ENCODE measurements around the gene PSMA5. TPM values are rescaled to one million over a fixed set of nuclear protein-coding genes. Genes with fewer than 3 reads are reported as not detected.
A peak's percentile ranks its signal among the peaks of the same experiment; 100 is the strongest.

The PSMA5 gene
- total RNA-seq, 1 experiment from 2014 or later: 133 TPM

DNA sequence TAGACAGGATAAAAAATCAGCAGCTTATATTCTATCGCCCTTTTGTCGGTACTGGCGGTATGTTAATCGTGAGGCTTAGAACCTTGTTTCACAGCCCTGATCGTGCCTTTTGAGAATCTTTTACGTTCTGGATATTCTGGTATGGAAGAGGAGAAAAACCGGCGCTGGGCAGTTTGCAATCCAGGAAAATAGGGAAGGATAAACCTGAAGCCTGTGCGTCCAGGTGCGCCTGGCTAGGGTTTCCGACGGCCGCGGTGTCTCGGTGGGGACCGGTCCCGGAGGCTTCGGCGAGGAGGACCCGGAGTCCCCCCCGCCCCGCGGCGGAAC, 39.8 kb upstream of the PSMA5 start:
- H3K9ac ChIP-seq (ENCODE audit: extremely low read depth, insufficient read length, low read length): peak overlapping the region; percentile 39
- H3K18ac ChIP-seq (ENCODE audit: insufficient read length, low read depth, low read length): no peak overlapping the region
- H3K79me2 ChIP-seq (ENCODE audit: insufficient read depth, low read length): no peaks in the 10 kb centered on the region
- no peaks in the 10 kb centered on the region for H3K79me1 ChIP-seq (ENCODE audit: insufficient read depth, low read depth, low read length, poor library complexity, severe bottlenecking)
- H2AFZ ChIP-seq (ENCODE audit: low read length): peak overlapping the region; percentile 75
- H3K23me2 ChIP-seq (ENCODE audit: insufficient read length, low read depth, low read length, poor library complexity, severe bottlenecking): peaks cover 15% of the 10 kb centered on the region
- peak overlapping the region; percentile 67 for H3K4me2 ChIP-seq (ENCODE audit: insufficient read depth, insufficient read length, low read length)
- no peak overlapping the region for H2BK12ac ChIP-seq (ENCODE audit: insufficient read length, low read depth, low read length)
- no peak overlapping the region for H3K23ac ChIP-seq (ENCODE audit: insufficient read length, low read depth, low read length)
- WGBS (ENCODE audit: extremely low coverage, insufficient read length, low lambda C conversion rate): no CpG with 5 or more reads among the region's 24 CpGs
- Mint-ChIP-seq H3K36me3 (ENCODE audit: insufficient read depth in 1 of 3, low read depth in 3 of 3) (no peaks in the 10 kb centered on the region), H3K4me3 (peak overlapping the region; percentile 66 to 82), H3K27me3 (ENCODE audit: low read depth) (peaks cover 88% of the 10 kb centered on the region), H3K4me1 (peaks cover 21 to 22% of the 10 kb centered on the region in 2 experiments), H3K27ac (no peak overlapping the region), H3K9me3 (peaks cover 0 to 3% of the 10 kb centered on the region in 2 experiments; a peak in 2 of 5 replicates)
- H4K91ac ChIP-seq (ENCODE audit: insufficient read length, low read depth, low read length): no peak overlapping the region
- no peak overlapping the region for H3K27ac ChIP-seq (ENCODE audit: insufficient read length, low read depth, low read length)
- no peaks in the 10 kb centered on the region; the same call in 1 of the 2 replicates for H3K4me1 ChIP-seq (ENCODE audit: insufficient read depth, low read length)
- no peak overlapping the region for H4K5ac ChIP-seq (ENCODE audit: insufficient read length, low read depth, low read length)
- peaks cover 14% of the 10 kb centered on the region; the same call in 1 of the 2 replicates for H3K27me3 ChIP-seq (ENCODE audit: insufficient read depth, low read length)
- H2BK120ac ChIP-seq (ENCODE audit: low read depth, low read length, poor library complexity, severe bottlenecking): no peak overlapping the region
- no peak overlapping the region for H4K8ac ChIP-seq (replicated peaks; ENCODE audit: insufficient read length, low read depth, low read length)
- TF ChIP-seq, protein P1, sequence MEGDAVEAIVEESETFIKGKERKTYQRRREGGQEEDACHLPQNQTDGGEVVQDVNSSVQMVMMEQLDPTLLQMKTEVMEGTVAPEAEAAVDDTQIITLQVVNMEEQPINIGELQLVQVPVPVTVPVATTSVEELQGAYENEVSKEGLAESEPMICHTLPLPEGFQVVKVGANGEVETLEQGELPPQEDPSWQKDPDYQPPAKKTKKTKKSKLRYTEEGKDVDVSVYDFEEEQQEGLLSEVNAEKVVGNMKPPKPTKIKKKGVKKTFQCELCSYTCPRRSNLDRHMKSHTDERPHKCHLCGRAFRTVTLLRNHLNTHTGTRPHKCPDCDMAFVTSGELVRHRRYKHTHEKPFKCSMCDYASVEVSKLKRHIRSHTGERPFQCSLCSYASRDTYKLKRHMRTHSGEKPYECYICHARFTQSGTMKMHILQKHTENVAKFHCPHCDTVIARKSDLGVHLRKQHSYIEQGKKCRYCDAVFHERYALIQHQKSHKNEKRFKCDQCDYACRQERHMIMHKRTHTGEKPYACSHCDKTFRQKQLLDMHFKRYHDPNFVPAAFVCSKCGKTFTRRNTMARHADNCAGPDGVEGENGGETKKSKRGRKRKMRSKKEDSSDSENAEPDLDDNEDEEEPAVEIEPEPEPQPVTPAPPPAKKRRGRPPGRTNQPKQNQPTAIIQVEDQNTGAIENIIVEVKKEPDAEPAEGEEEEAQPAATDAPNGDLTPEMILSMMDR (conservative IDR thresholded peaks at IDR 0.05): no peak
- H3K4ac ChIP-seq (ENCODE audit: low read depth, low read length): no peak overlapping the region
- no peak overlapping the region for H2BK5ac ChIP-seq (ENCODE audit: insufficient read length, low read length)
- no peak overlapping the region for H2BK20ac ChIP-seq (ENCODE audit: low read depth, low read length, poor library complexity, severe bottlenecking)
- H3K9me3 ChIP-seq (ENCODE audit: control insufficient read depth, low read depth, low read length): no peaks in the 10 kb centered on the region
- H2AK5ac ChIP-seq (ENCODE audit: insufficient read length, low read length): no peak overlapping the region
- no peaks in the 10 kb centered on the region for H4K20me1 ChIP-seq (ENCODE audit: control insufficient read depth, insufficient read depth, insufficient read length)
- H2BK15ac ChIP-seq (ENCODE audit: low read depth, low read length): no peak overlapping the region
- no peak for DNase-seq
- no peak overlapping the region for H3T11ph ChIP-seq (ENCODE audit: low read length)
- peak overlapping the region; percentile 56; the same call in 1 of the 2 replicates for H3K14ac ChIP-seq (ENCODE audit: insufficient read depth, low read length)
- H3K56ac ChIP-seq (ENCODE audit: insufficient read length, low read depth, low read length): no peak overlapping the region
